GM10847 (cell line): ENCODE measurements around the gene NAXD.

Experiments
- POLR2A ChIP-seq: IDR thresholded peaks from 2 replicates; pipeline ENCODE4 v1.6.1; 2011; ENCODE audit not compliant: insufficient read length; ENCODE audit errors: extremely low read depth

The NAXD gene

DNA sequence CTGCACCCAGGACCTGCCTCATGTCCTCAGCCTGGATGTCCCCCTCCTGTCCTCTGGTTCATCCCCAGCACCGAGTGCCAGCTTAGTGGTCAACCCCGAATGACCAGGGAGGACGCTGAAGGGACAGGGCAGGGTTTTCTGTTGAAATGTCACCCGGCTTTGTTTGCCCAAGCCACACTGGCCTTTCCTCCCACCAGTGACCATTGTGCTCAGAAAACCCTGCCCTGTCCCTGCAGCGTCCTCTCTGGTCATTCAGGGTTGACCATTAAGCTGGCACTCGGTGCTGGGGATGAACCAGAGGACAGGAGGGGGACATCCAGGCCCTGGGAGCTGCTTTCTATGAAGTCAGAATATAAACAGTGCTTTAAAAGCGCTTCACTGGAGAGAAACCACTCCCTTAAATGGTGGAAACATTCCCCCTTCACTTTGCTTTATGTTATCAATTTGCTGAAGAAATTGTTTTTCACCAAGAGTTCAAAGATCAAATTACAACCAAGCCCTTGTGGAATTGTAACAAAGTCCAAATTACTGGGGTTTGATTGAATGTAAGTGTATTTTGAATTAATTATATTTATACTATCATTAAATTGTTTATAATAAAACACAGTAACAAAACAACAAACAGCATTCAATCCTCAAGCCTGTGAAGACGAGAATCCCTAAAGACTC is 69.2 kb downstream of the NAXD start:
- TF ChIP-seq POLR2A, result no peak

DNA sequence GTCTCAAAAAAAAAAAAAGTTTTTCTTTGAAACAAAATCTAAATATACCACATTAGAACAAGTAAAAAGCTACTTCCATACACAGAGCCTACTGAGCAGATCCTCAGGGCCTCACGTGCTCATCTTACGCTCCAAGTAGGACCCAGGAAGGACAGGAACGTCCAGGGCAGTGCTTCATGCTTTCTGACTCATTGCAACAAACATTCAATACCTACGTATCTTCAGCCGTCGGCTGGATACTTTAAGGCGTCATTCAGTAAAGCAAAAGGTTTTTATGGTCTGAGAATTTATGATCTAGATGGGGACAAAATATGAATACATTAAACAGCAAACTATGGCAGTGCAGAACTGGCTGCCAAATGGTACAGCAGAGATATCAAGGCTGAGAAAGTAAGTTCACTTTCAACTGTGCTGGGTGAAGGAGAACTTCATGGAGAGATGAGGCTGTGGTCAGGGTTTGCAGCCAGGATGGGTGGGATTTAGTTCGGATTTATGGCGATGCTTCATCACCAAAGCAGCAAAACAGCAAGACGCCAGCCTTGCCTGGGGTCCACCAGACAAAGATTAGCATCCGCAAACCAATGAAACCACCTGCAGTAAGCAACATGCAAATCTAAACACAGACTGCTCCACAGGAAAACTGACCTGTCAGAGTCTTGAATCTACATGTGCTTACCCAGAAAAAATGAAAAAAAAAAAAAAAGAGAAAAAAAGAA is 70.1 kb downstream of the NAXD start:
- TF ChIP-seq POLR2A, result no peak

DNA sequence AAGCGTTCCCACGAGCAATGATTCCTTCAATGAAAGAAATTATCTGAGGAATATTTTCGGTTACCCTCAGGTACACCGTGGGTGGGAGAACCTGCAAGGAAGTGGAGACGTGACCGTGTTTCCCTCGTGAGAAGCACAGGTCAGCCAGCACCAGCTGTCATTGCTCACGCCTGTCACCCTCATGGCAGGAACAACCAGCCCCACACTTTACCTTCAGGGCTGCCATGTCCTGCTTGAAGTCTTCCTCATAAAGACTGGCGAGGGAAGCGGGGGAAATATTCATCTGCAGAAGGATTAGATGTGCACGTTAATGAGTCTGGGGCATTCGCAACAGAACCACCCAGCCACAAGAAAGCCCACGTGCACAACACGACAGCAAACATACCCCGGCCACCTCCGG is 72.4 kb downstream of the NAXD start:
- TF ChIP-seq POLR2A, result no peak

GRCh38 chr13:110689041-110689440 is 73.7 kb downstream of the NAXD start:
- TF ChIP-seq POLR2A, result no peak
